HCT116 (cell line): ENCODE measurements around the gene CCR5AS.

Source experiments
- ATAC-seq: fragments of 200-7000 bp; cut with Tn5 transposase; 2 replicates; pipeline ENCODE4 v1.9.1; 2020; ENCODE audit warnings: mild to moderate bottlenecking, moderate library complexity
- BruUV-seq: library from RNA; stranded (reverse); fragments of 400-500 nt; replicated peaks from 2 replicates; lab custom pipeline; 2021; lab: Mats Ljungman, UMichigan
- CTCF ChIA-PET: fragments of 300-600 bp; sonication (Branson Sonifier 250); formaldehyde crosslinking; loops from one replicate; lab custom pipeline; 2021; ENCODE audit warnings: antibody characterized with exemption; lab: Charles Lee
- POLR2A ChIA-PET: fragments of 300-600, 350-600 bp; sonication (Branson Sonifier 250); formaldehyde crosslinking; loops from one replicate; lab custom pipeline; 2021; ENCODE audit warnings: antibody characterized with exemption; lab: Charles Lee
- RAD21 ChIA-PET, 2 experiments: fragments of 300-600 bp; sonication (Branson Sonifier 250); formaldehyde crosslinking; loops; one replicate each; lab custom pipeline; 2023; ENCODE audit warnings: low total read pairs in 2 of 2; ENCODE audit not compliant: uncharacterized antibody in 2 of 2, unreplicated experiment in 2 of 2, low non-redundant PET in 1 of 2; lab: Charles Lee
- DNase-seq: peaks from one replicate; pipeline ENCODE4 v3.0.0-alpha.2; 2010; ENCODE audit warnings: low read depth, low spot score
- H2AFZ ChIP-seq: fragments of 200-600 bp; shearing (Covaris generic), sonication (generic); 2 replicates; pipeline ENCODE4 v1.6.1; 2017; ENCODE audit warnings: low read depth, mixed run types, mixed read lengths, antibody characterized with exemption, low read length; ENCODE audit not compliant: poor library complexity, severe bottlenecking
- H3K27ac ChIP-seq: 2 replicates; pipeline ENCODE4 v1.5.1; 2012; ENCODE audit warnings: low read depth, low read length
- H3K27me3 ChIP-seq: fragments of 200-600 bp; sonication (generic); 2 replicates; pipeline ENCODE4 v1.6.1; 2016; ENCODE audit warnings: mixed run types, low read length, mixed read lengths; ENCODE audit not compliant: insufficient read depth
- H3K36me3 ChIP-seq, 2 experiments: fragments of 200-500 bp in 1 of 2; fragments of 200-600 bp in 1 of 2; sonication (Bioruptor generic) in 1 of 2; sonication (generic) in 1 of 2; 2 replicates each; pipeline versions ENCODE4 v1.5.1 to v1.6.1; 2014 to 2016; ENCODE audit warnings: low read length in 2 of 2, inconsistent platforms in 1 of 2, mixed read lengths in 1 of 2, mixed run types in 1 of 2; ENCODE audit not compliant: insufficient read depth in 2 of 2, control insufficient read depth in 1 of 2
- H3K4me1 ChIP-seq, 2 experiments: fragments of 200-600 bp in 1 of 2; sonication (generic) in 1 of 2; 2 replicates each; pipeline versions ENCODE4 v1.5.1 to v1.6.1; 2012 to 2017; ENCODE audit warnings: low read length in 2 of 2, inconsistent platforms in 1 of 2, mild to moderate bottlenecking in 1 of 2, mixed read lengths in 1 of 2, mixed run types in 1 of 2, moderate library complexity in 1 of 2; ENCODE audit not compliant: insufficient read depth in 2 of 2, control insufficient read depth in 1 of 2
- H3K4me2 ChIP-seq: fragments of 200-600 bp; sonication (generic); 2 replicates; pipeline ENCODE4 v1.6.1; 2017; ENCODE audit warnings: mixed run types, low read length, mixed read lengths
- H3K4me3 ChIP-seq, 2 experiments: fragments of 200-600 bp in 1 of 2; sonication (generic) in 1 of 2; replicated peaks in 1 of 2; 2 replicates each; pipeline ENCODE4 v1.5.1; 2011 to 2016; ENCODE audit warnings: low read length in 2 of 2, control low read depth in 1 of 2, low read depth in 1 of 2, mild to moderate bottlenecking in 1 of 2, mixed read lengths in 1 of 2, mixed run types in 1 of 2
- H3K79me2 ChIP-seq: fragments of 200-600 bp; sonication (generic); 2 replicates; pipeline ENCODE4 v1.6.1; 2017; ENCODE audit warnings: mild to moderate bottlenecking, mixed run types, low read length, moderate library complexity, mixed read lengths; ENCODE audit not compliant: insufficient read depth
- H3K9ac ChIP-seq: fragments of 200-600 bp; sonication (generic); 2 replicates; pipeline ENCODE4 v1.6.1; 2016; ENCODE audit warnings: low read length, mixed read lengths
- H3K9me2 ChIP-seq: fragments of 200-600 bp; sonication (generic), shearing (Covaris generic); 2 replicates; pipeline ENCODE4 v1.6.1; 2017; ENCODE audit warnings: mixed run types, mild to moderate bottlenecking, moderate library complexity; ENCODE audit not compliant: insufficient read depth
- H3K9me3 ChIP-seq, 2 experiments: fragments of 200-500 bp in 1 of 2; fragments of 200-600 bp in 1 of 2; sonication (Bioruptor generic) in 1 of 2; sonication (generic) in 1 of 2; 2 replicates each; pipeline ENCODE4 v1.6.1; 2014 to 2017; ENCODE audit warnings: low read length in 2 of 2, mixed read lengths in 2 of 2, inconsistent platforms in 1 of 2, low read depth in 1 of 2, mild to moderate bottlenecking in 1 of 2, mixed run types in 1 of 2, moderate library complexity in 1 of 2; ENCODE audit not compliant: control insufficient read depth in 1 of 2, insufficient read depth in 1 of 2
- H4K20me1 ChIP-seq: fragments of 200-600 bp; sonication (generic), shearing (Covaris generic); 2 replicates; pipeline ENCODE4 v1.6.1; 2017; ENCODE audit warnings: mixed run types, mild to moderate bottlenecking, moderate library complexity; ENCODE audit not compliant: insufficient read depth
- CBX3 ChIP-seq: IDR thresholded peaks from 2 replicates; pipeline ENCODE4 v1.6.1; 2012; ENCODE audit warnings: low read depth
- CEBPB ChIP-seq: IDR thresholded peaks from 2 replicates; pipeline ENCODE4 v1.6.1; 2012; ENCODE audit warnings: low read depth
- EGR1 ChIP-seq: IDR thresholded peaks from 2 replicates; pipeline ENCODE4 v1.6.1; 2012; ENCODE audit warnings: low read depth
- EZH2 ChIP-seq: fragments of 200-600 bp; sonication (generic); IDR thresholded peaks from 2 replicates; pipeline ENCODE4 v1.6.1; 2017; ENCODE audit warnings: antibody characterized with exemption, mixed run types
- EZH2phosphoT487 ChIP-seq: fragments of 200-600 bp; IDR thresholded peaks from 2 replicates; pipeline ENCODE4 v1.6.1; 2018; ENCODE audit warnings: antibody characterized with exemption, borderline replicate concordance
- FOSL1 ChIP-seq: IDR thresholded peaks from 2 replicates; pipeline ENCODE4 v1.6.1; 2012; ENCODE audit warnings: low read depth
- JUND ChIP-seq: IDR thresholded peaks from 2 replicates; pipeline ENCODE4 v1.6.1; 2012
- POLR2A ChIP-seq: IDR thresholded peaks from 2 replicates; pipeline ENCODE4 v1.7.0; 2011; ENCODE audit warnings: borderline replicate concordance; ENCODE audit not compliant: insufficient read depth, insufficient read length; ENCODE audit errors: extremely low read depth
- POLR2AphosphoS5 ChIP-seq: IDR thresholded peaks from 2 replicates; pipeline ENCODE4 v1.6.1; 2011; ENCODE audit warnings: mild to moderate bottlenecking, low read depth, low read length, moderate library complexity
- RAD21 ChIP-seq: IDR thresholded peaks from 2 replicates; pipeline ENCODE4 v1.6.1; 2012; ENCODE audit warnings: low read depth, mild to moderate bottlenecking
- SIN3A ChIP-seq: IDR thresholded peaks from 2 replicates; pipeline ENCODE4 v1.6.1; 2012; ENCODE audit warnings: low read depth
- SP1 ChIP-seq: IDR thresholded peaks from 2 replicates; pipeline ENCODE4 v1.6.1; 2012; ENCODE audit warnings: low read depth
- SRF ChIP-seq: IDR thresholded peaks from 2 replicates; pipeline ENCODE4 v1.6.1; 2012; ENCODE audit warnings: low read depth
- TCF7L2 ChIP-seq: IDR thresholded peaks from 2 replicates; pipeline ENCODE4 v1.7.0; 2011; ENCODE audit warnings: borderline replicate concordance, inconsistent platforms; ENCODE audit not compliant: insufficient read depth, insufficient read length; ENCODE audit errors: extremely low read depth
- YY1 ChIP-seq: IDR thresholded peaks from 2 replicates; pipeline ENCODE4 v1.6.1; 2011; ENCODE audit warnings: low read length, low read depth, moderate library complexity, mild to moderate bottlenecking; ENCODE audit not compliant: insufficient replicate concordance; ENCODE audit errors: extremely low read depth
- ZFX ChIP-seq: fragments of 450-650 bp; IDR thresholded peaks from 2 replicates; pipeline ENCODE4 v1.6.1; 2017
- ZNF274 ChIP-seq: fragments of 200-500 bp; sonication (Bioruptor generic); IDR thresholded peaks from 2 replicates; pipeline ENCODE4 v1.6.1; 2014; ENCODE audit warnings: mild to moderate bottlenecking, low read depth, low read length, inconsistent platforms
- intact Hi-C: fragments of 100-400 bp; cut with micrococcal nuclease; formaldehyde crosslinking; loops from 2 replicates; pipeline ENCODE4 v1.10.0; 2022
- TF ChIP-seq, protein P1 (sequence below): IDR thresholded peaks from 2 replicates; pipeline ENCODE4 v1.6.1; 2012
- TF ChIP-seq, protein P2 (sequence below): IDR thresholded peaks from 2 replicates; pipeline ENCODE4 v1.6.1; 2012
- TF ChIP-seq, protein P3 (sequence below): IDR thresholded peaks from 2 replicates; pipeline ENCODE4 v1.6.1; 2012; ENCODE audit warnings: low read depth
- TF ChIP-seq, protein P4 (sequence below), 3 experiments: fragments of 200-600 bp in 1 of 3; sonication (generic) in 1 of 3; IDR thresholded peaks in 2 of 3; conservative IDR thresholded peaks in 1 of 3; 2 replicates each; pipeline ENCODE4 v1.5.1; 2012 to 2017; ENCODE audit warnings: low read depth in 2 of 3, low read length in 2 of 3, antibody characterized with exemption in 1 of 3, borderline replicate concordance in 1 of 3, control low read depth in 1 of 3, mild to moderate bottlenecking in 1 of 3, mixed read lengths in 1 of 3, mixed run types in 1 of 3, moderate library complexity in 1 of 3; ENCODE audit not compliant: insufficient read depth in 1 of 3

The CCR5AS gene

DNA sequence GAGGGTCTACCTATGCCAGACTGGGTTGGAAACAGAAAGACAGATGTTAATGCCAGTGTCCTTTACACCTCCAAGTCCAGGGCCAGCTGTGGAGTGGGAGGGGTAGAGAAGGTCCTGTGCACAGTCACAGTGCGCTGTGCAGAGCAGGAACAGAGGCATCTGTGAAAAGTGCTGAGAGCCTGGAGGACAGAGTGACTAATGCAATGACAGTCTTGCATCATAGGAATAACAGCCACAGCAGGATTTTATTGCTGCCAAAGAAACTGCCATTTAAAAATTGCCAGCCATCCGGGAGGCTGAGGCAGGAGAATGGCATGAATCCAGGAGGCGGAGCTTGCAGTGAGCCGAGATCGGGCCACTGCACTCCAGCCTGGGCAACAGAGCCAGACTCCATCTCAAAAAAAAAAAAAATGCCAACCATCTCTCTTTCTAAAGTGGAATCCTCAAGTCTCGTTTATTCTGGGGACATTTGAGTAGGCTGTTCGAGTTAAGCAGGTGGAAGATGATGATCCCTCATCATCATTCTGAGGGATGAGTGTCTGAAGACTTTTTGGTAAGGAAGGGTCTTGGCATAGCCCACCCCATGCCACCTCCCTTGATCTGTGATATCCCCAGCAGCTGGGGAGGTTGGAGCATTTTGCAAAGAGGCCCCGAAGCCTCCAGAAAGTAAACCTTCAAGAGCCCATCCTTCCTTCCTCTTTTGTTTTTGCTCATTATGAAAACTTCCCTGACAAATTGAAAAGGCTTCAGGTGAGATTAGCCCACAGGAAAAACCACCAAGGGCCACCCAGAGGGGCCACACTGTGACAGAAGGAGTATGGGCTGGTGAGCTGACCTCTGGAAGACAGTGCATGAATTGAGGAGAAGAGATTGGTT lies 45.2 kb downstream of the CCR5AS start (continued):
- TF ChIP-seq CEBPB = peak; percentile 86
- TF ChIP-seq, protein P1, sequence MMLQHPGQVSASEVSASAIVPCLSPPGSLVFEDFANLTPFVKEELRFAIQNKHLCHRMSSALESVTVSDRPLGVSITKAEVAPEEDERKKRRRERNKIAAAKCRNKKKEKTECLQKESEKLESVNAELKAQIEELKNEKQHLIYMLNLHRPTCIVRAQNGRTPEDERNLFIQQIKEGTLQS = peak; percentile 68; the same call in 1 of the 2 replicates
- TF ChIP-seq EZH2phosphoT487 = no peak

DNA sequence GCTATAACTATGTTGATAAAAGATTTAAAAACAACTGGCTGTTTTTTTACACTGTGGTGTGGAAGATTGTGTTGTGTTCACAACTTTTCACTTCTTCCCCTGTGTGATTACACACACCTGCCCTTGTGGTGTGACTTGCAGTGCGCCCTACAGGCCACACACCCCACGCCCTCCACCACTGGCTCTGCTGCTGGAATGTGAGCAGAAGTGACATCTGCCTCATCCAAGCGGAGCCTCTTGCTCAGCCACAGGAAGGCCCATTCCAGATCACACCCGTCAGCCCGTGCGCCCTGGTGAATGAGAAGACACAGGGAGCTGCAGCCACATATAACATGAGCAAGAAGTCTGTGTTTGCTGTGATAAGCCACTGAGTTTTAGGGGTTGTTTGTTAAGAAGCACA lies 46.0 kb downstream of the CCR5AS start:
- Histone ChIP-seq H3K4me2 (no peak overlapping the region), H4K20me1 (no peaks in the 10 kb centered on the region), H2AFZ (no peak overlapping the region), H3K79me2 (no peaks in the 10 kb centered on the region)
- TF ChIP-seq, protein P2, sequence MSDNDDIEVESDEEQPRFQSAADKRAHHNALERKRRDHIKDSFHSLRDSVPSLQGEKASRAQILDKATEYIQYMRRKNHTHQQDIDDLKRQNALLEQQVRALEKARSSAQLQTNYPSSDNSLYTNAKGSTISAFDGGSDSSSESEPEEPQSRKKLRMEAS = no peak
- TF ChIP-seq SP1 = no peak
- no peak for TF ChIP-seq ZNF274
- TF ChIP-seq CEBPB = no peak
- no peak for TF ChIP-seq CBX3
- no peak for TF ChIP-seq POLR2AphosphoS5
- no peak for TF ChIP-seq TCF7L2
- TF ChIP-seq, protein P3, sequence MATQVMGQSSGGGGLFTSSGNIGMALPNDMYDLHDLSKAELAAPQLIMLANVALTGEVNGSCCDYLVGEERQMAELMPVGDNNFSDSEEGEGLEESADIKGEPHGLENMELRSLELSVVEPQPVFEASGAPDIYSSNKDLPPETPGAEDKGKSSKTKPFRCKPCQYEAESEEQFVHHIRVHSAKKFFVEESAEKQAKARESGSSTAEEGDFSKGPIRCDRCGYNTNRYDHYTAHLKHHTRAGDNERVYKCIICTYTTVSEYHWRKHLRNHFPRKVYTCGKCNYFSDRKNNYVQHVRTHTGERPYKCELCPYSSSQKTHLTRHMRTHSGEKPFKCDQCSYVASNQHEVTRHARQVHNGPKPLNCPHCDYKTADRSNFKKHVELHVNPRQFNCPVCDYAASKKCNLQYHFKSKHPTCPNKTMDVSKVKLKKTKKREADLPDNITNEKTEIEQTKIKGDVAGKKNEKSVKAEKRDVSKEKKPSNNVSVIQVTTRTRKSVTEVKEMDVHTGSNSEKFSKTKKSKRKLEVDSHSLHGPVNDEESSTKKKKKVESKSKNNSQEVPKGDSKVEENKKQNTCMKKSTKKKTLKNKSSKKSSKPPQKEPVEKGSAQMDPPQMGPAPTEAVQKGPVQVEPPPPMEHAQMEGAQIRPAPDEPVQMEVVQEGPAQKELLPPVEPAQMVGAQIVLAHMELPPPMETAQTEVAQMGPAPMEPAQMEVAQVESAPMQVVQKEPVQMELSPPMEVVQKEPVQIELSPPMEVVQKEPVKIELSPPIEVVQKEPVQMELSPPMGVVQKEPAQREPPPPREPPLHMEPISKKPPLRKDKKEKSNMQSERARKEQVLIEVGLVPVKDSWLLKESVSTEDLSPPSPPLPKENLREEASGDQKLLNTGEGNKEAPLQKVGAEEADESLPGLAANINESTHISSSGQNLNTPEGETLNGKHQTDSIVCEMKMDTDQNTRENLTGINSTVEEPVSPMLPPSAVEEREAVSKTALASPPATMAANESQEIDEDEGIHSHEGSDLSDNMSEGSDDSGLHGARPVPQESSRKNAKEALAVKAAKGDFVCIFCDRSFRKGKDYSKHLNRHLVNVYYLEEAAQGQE = no peak
- TF ChIP-seq SRF = no peak
- TF ChIP-seq EZH2phosphoT487 = no peak
- no peak for TF ChIP-seq EGR1
- TF ChIP-seq, protein P4, sequence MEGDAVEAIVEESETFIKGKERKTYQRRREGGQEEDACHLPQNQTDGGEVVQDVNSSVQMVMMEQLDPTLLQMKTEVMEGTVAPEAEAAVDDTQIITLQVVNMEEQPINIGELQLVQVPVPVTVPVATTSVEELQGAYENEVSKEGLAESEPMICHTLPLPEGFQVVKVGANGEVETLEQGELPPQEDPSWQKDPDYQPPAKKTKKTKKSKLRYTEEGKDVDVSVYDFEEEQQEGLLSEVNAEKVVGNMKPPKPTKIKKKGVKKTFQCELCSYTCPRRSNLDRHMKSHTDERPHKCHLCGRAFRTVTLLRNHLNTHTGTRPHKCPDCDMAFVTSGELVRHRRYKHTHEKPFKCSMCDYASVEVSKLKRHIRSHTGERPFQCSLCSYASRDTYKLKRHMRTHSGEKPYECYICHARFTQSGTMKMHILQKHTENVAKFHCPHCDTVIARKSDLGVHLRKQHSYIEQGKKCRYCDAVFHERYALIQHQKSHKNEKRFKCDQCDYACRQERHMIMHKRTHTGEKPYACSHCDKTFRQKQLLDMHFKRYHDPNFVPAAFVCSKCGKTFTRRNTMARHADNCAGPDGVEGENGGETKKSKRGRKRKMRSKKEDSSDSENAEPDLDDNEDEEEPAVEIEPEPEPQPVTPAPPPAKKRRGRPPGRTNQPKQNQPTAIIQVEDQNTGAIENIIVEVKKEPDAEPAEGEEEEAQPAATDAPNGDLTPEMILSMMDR (IDR thresholded peaks at IDR 0.05 in 2 of 3, conservative IDR thresholded peaks at IDR 0.05 in 1 of 3; ENCODE audit: borderline replicate concordance in 1 of 3, insufficient read depth in 1 of 3, low read depth in 2 of 3, low read length in 2 of 3) = no peak
- no peak for TF ChIP-seq SIN3A
- TF ChIP-seq YY1 = no peak
- TF ChIP-seq EZH2 = no peak
- no peak for TF ChIP-seq FOSL1
- TF ChIP-seq POLR2A = no peak
- TF ChIP-seq ZFX = no peak
- TF ChIP-seq RAD21 = no peak
- TF ChIP-seq JUND = no peak
- TF ChIP-seq, all 23 proteins: peak for 0
- no peak overlapping the region for H3K4me3 ChIP-seq
- ChIA-PET CTCF (interaction anchor here (1.0 to 1.2 kb wide), 2 partner anchors 17 to 152 kb away, joined by 3 read pairs; no protein-coding TSS in a partner anchor), POLR2A (no interaction called here), RAD21 (no interaction called here)
- no peaks in the 10 kb centered on the region for H3K9me3 ChIP-seq
- H3K36me3 ChIP-seq = no peaks in the 10 kb centered on the region
- peak; percentile 40; the same call in 1 of the 2 replicates for ATAC-seq
- H3K9ac ChIP-seq = no peak overlapping the region
- H3K4me1 ChIP-seq = no peaks in the 10 kb centered on the region
- BruUV-seq = no TSS peak
- intact Hi-C loops = no loop called here
- H3K9me2 ChIP-seq = no peaks in the 10 kb centered on the region
- no peak overlapping the region for H3K27ac ChIP-seq
- DNase-seq = no peak
- H3K27me3 ChIP-seq = peaks cover 17% of the 10 kb centered on the region
